ENCODE results near the gene TNS4.

The TNS4 gene

DNA sequence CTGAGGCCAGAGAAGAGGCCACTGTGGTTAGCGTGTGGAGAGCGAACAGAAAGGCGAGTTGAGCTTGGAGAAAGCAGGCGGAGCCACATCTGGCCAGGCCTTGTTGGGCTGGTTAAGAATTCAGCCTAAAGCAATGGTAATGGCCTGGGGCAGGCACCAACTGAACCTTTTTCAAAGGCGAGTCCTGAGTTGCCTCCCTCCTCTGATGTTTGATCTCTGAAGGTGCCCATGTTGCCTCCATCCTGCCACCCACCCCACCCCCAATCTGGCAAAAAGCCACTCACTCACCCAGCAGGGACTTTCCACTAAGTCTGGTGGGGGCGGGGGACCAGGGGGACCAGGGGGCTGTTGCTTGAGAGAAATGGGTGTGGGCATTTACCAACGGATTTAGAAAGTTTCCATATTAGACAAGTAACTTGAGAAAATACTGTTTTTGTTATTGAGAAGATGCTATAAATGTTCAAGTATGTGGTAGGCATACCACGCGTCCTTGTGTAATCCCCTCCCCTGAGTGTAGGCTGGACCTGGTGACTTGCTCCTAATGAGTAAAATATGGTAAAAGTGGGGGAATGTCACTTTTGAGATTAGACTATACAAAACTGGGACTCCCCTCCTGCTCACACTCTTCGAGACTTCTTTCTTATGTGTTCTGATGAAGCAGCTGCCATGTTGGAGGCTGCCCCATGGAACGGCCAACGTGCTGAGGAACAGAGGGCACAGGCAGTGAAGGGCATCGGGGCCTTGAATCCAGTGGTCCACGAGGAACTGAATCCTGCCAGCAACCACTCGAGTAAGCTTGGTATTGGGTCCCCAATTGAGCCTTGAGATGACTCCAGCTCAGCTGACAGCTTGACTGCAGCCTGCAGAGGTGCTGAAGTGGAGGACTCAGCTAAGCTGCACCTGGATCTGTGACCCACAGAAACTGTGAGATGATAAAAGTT is 29.9 kb upstream of the TNS4 start:
- no peak overlapping the region for H3K9ac ChIP-seq (ENCODE audit: insufficient read length)
- no peak for TF ChIP-seq EZH2 (IDR thresholded peaks at IDR 0.05)
- TF ChIP-seq FOXP2 (optimal IDR thresholded peaks at IDR 0.05; ENCODE audit: control extremely low read depth, extremely low read length, insufficient read depth): no peak
- TF ChIP-seq POLR2AphosphoS5 (IDR thresholded peaks at IDR 0.05; ENCODE audit: borderline replicate concordance, low read depth, low read length): no peak
- no peaks in the 10 kb centered on the region for H3K9me3 ChIP-seq (ENCODE audit: low read depth, low read length)
- H3K36me3 ChIP-seq (ENCODE audit: insufficient read depth, low read length): no peaks in the 10 kb centered on the region
- DNase-seq (ENCODE audit: low read depth, low spot score): no peak
- H3K4me3 ChIP-seq: no peak overlapping the region
- no peak overlapping the region for H3K27ac ChIP-seq

DNA sequence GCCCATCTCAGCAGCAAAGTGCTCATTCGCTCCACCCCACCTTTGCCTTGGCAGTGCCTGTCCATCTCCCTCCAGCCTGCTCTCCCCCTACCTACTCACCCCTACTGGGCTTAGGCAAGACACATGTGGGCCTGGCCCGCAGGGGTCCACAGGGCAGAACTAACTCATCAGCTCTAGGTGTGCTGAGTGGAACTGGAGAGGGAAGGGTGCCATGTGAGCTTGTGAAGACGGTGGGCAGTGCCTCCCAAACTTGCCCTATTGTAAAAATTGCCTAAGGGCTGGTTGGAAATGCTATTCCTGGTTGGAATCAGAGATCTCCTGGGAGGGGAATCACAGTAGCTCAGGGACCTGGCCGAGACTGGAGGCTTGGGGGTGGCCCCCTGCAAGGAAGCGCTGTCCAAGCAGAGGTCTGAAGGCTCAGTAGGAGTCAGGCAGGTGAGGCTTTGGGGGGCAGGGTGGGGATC is 29.1 kb upstream of the TNS4 start:
- H3K27ac ChIP-seq: no peak overlapping the region
- no peak overlapping the region for H3K4me3 ChIP-seq
- H3K9ac ChIP-seq (ENCODE audit: insufficient read length): no peak overlapping the region
- DNase-seq (ENCODE audit: low read depth, low spot score): no peak
- no peaks in the 10 kb centered on the region for H3K36me3 ChIP-seq (ENCODE audit: insufficient read depth, low read length)
- no peaks in the 10 kb centered on the region; the same call in 1 of the 2 replicates for H3K9me3 ChIP-seq (ENCODE audit: low read depth, low read length)
- TF ChIP-seq EZH2 (IDR thresholded peaks at IDR 0.05): no peak
- no peak for TF ChIP-seq POLR2AphosphoS5 (IDR thresholded peaks at IDR 0.05; ENCODE audit: borderline replicate concordance, low read depth, low read length)
- TF ChIP-seq FOXP2 (optimal IDR thresholded peaks at IDR 0.05; ENCODE audit: control extremely low read depth, extremely low read length, insufficient read depth): no peak

DNA sequence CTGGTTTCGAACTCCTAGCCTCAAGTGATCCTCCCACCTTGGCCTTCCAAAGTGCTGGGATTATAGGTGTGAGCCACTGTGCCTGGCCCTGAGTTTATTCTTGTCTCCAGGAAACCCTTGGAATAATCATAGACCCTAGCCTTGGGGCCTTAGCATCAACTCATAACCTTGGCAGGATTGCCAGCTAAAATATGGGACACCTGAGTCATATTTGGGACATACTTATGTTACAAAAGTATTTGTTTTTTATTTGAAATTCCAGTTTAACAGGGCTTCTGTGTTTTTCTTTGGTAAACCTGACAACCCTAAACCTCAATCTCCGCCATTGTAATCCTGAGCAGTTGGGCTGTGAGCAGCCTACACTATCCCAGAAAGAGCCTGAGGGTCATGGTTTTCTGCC is 28.6 kb upstream of the TNS4 start:
- no peak for DNase-seq (ENCODE audit: low read depth, low spot score)
- Histone ChIP-seq H3K9me3 (ENCODE audit: low read depth, low read length) (no peaks in the 10 kb centered on the region; the same call in 1 of the 2 replicates), H3K27ac (no peak overlapping the region), H3K36me3 (ENCODE audit: insufficient read depth, low read length) (no peaks in the 10 kb centered on the region), H3K9ac (ENCODE audit: insufficient read length) (no peak overlapping the region), H3K4me3 (no peak overlapping the region)
- TF ChIP-seq EZH2 (IDR thresholded peaks at IDR 0.05): no peak
- TF ChIP-seq POLR2AphosphoS5 (IDR thresholded peaks at IDR 0.05; ENCODE audit: borderline replicate concordance, low read depth, low read length): no peak
- no peak for TF ChIP-seq FOXP2 (optimal IDR thresholded peaks at IDR 0.05; ENCODE audit: control extremely low read depth, extremely low read length, insufficient read depth)

DNA sequence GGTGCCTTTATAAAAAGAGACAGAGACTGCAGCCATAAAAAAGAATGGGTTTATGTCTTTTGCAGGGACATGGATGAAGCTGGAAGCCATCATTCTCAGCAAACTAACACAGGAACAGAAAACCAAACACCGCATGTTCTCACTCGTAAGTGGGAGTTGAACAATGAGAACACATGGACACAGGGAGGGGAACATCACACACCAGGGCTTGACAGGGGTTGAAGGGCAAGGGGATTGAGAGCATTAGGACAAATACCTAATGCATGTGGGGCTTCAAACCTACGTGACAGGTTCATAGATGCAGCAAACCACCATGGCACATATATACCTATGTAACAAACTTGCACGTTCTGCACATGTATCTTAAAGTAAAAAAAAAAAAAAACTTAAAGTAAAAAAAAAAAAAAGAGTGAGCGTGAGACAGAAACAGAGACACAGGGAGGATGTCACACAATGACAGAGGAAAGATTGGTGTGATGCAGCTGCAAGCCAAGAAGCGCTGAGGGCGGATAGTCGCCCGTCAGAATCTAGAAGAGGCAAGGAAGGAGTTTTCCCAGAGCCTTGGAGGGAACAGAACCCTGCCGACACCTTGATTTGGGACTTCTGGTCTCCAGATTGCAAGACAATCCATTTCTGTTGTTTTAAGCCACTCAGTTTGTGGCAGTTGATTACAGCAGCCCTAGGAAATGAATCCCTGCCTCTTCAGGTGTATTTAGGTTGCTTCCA is 27.4 kb upstream of the TNS4 start:
- H3K4me3 ChIP-seq: no peak overlapping the region
- H3K36me3 ChIP-seq (ENCODE audit: insufficient read depth, low read length): no peaks in the 10 kb centered on the region
- DNase-seq (ENCODE audit: low read depth, low spot score): no peak
- no peak for TF ChIP-seq POLR2AphosphoS5 (IDR thresholded peaks at IDR 0.05; ENCODE audit: borderline replicate concordance, low read depth, low read length)
- TF ChIP-seq EZH2 (IDR thresholded peaks at IDR 0.05): no peak
- TF ChIP-seq FOXP2 (optimal IDR thresholded peaks at IDR 0.05; ENCODE audit: control extremely low read depth, extremely low read length, insufficient read depth): no peak
- no peak overlapping the region for H3K9ac ChIP-seq (ENCODE audit: insufficient read length)
- no peak overlapping the region for H3K27ac ChIP-seq
- no peaks in the 10 kb centered on the region; the same call in 1 of the 2 replicates for H3K9me3 ChIP-seq (ENCODE audit: low read depth, low read length)

DNA sequence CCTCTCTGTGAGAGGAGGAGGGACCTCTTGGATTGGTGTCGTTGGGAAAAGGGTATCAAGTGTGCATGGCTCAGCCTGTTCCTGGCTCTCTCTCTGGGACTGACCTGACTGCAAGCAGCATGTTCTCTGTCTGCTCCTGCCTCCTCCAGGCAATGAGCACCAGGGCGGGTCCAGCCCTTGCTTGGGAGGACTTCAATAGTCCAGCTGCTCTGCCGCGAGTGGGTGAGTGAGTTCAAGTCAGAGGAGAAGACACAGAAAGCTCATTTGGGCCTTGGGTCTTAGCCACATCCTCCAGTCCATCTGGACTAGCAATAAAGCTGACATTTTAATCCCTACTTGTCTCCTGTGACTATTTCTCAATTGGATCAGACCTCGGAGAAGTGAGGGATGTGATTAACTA is 25.2 kb upstream of the TNS4 start:
- Histone ChIP-seq H3K9ac (ENCODE audit: insufficient read length) (no peak overlapping the region), H3K4me3 (no peak overlapping the region), H3K9me3 (ENCODE audit: low read depth, low read length) (no peaks in the 10 kb centered on the region; the same call in 1 of the 2 replicates), H3K36me3 (ENCODE audit: insufficient read depth, low read length) (no peaks in the 10 kb centered on the region), H3K27ac (no peak overlapping the region)
- no peak for DNase-seq (ENCODE audit: low read depth, low spot score)
- no peak for TF ChIP-seq EZH2 (IDR thresholded peaks at IDR 0.05)
- TF ChIP-seq FOXP2 (optimal IDR thresholded peaks at IDR 0.05; ENCODE audit: control extremely low read depth, extremely low read length, insufficient read depth): no peak

DNA sequence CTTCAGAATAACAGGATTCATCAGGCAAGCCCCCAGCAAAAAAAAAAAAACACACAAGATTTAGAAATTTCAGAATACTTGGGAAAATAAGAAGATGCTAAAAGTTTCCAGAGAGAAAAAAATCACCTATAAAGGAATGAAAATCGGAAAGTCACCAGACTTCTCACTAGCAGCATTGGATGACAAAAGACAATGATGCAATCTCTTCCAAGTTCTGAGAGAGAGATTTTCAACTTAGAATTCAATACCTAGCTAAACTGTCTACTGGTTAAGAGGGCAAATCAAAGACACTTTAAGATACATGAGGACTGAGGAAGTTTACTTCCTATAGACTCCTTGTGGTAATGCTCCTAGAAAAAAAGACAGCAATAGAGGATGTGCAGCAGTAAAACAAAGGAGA is 23.9 kb upstream of the TNS4 start:
- no peak for TF ChIP-seq POLR2AphosphoS5 (IDR thresholded peaks at IDR 0.05; ENCODE audit: borderline replicate concordance, low read depth, low read length)
- TF ChIP-seq FOXP2 (optimal IDR thresholded peaks at IDR 0.05; ENCODE audit: control extremely low read depth, extremely low read length, insufficient read depth): no peak
- no peak for TF ChIP-seq EZH2 (IDR thresholded peaks at IDR 0.05)
- H3K4me3 ChIP-seq: no peak overlapping the region
- H3K36me3 ChIP-seq (ENCODE audit: insufficient read depth, low read length): no peaks in the 10 kb centered on the region

DNA sequence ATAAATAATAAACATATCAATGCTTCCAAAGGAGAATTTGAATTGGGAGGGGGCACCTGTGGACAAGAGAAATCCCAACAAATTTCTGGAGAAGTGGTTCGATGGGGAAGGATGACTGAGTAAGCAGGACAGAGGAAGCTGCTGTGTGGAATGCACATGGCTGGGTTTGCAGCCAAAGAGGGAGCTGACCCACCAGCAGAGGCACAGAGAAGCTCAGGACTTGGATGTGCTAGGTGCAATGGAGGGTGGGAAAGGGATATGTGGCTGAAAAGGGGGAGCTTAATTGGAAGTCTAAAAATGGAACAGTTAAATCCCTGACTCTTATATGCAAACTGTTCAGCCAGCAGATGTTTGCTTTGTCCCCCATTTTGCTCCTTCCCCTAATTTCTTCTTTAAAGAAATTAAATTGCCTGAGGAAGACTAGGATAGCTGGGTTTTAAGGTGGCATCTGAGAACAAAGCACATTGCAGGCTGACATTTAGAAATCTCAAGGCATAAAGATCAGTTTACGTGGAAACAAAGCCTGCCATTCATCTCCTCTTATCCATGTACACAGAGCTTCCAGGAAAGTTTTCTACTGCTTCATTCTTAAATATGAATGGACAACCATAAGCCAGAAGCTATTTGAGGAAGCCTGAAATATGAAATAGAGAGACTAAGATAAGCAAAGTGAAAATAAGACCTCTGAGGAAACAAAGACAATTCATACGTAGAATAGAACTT is 23.0 kb upstream of the TNS4 start:
- no peak for TF ChIP-seq POLR2AphosphoS5 (IDR thresholded peaks at IDR 0.05; ENCODE audit: borderline replicate concordance, low read depth, low read length)
- no peak for TF ChIP-seq FOXP2 (optimal IDR thresholded peaks at IDR 0.05; ENCODE audit: control extremely low read depth, extremely low read length, insufficient read depth)
- TF ChIP-seq EZH2 (IDR thresholded peaks at IDR 0.05): no peak
- H3K27ac ChIP-seq: no peak overlapping the region

More for the DNA sequence above, 23.9 kb upstream of the TNS4 start:
- no peaks in the 10 kb centered on the region; the same call in 1 of the 2 replicates for H3K9me3 ChIP-seq (ENCODE audit: low read depth, low read length)
- no peak overlapping the region for H3K27ac ChIP-seq
- no peak for DNase-seq (ENCODE audit: low read depth, low spot score)
- H3K9ac ChIP-seq (ENCODE audit: insufficient read length): no peak overlapping the region

DNA sequence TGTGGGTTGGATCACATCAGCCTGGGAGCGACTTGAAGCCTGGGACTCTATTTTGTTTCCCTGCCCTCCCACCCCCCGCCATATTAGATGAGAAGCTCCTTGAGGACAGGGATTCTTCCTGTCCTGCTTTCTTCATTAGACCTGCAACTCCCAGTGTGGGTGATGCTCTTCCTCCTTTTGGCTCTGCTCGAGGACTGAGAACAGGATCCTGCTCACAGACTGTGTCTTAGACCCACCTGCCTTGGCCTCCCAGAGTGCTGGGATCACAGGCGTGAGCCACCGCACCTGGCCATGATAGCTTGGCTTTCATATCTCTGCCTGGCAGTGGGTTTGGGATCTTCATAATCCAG is 21.5 kb upstream of the TNS4 start:
- TF ChIP-seq EZH2 (IDR thresholded peaks at IDR 0.05): no peak
- no peak for TF ChIP-seq FOXP2 (optimal IDR thresholded peaks at IDR 0.05; ENCODE audit: control extremely low read depth, extremely low read length, insufficient read depth)
- no peak for DNase-seq (ENCODE audit: low read depth, low spot score)
- Histone ChIP-seq H3K36me3 (ENCODE audit: insufficient read depth, low read length) (no peaks in the 10 kb centered on the region), H3K4me3 (no peak overlapping the region), H3K9me3 (ENCODE audit: low read depth, low read length) (no peaks in the 10 kb centered on the region; the same call in 1 of the 2 replicates), H3K9ac (ENCODE audit: insufficient read length) (no peak overlapping the region), H3K27ac (no peak overlapping the region)

More for the DNA sequence above, 23.0 kb upstream of the TNS4 start:
- Histone ChIP-seq H3K36me3 (ENCODE audit: insufficient read depth, low read length) (no peaks in the 10 kb centered on the region), H3K9me3 (ENCODE audit: low read depth, low read length) (no peaks in the 10 kb centered on the region; the same call in 1 of the 2 replicates), H3K4me3 (no peak overlapping the region), H3K9ac (ENCODE audit: insufficient read length) (no peak overlapping the region)
- DNase-seq (ENCODE audit: low read depth, low spot score): no peak

Data from SK-N-MC (cell line).